ENCODE results near the gene POU2AF2.

GRCh38 chr11:111253630-111254029, 8.1 kb downstream of the POU2AF2 start:
- no peak for TF ChIP-seq REST (IDR thresholded peaks at IDR 0.05; ENCODE audit: insufficient read depth in 1 of 2, low read depth in 2 of 2, low read length in 2 of 2)
- TF ChIP-seq TAF1 (IDR thresholded peaks at IDR 0.05; ENCODE audit: borderline replicate concordance, insufficient read depth, low read length), result no peak
- TF ChIP-seq POLR2AphosphoS5 (IDR thresholded peaks at IDR 0.05; ENCODE audit: low read depth, low read length), result no peak
- no peak for TF ChIP-seq SIN3A (IDR thresholded peaks at IDR 0.05; ENCODE audit: borderline replicate concordance, insufficient read depth, low read length)

All from PFSK-1 (cell line).